ENCODE data around the gene CACNG4. TPM values are rescaled to one million over a fixed set of nuclear protein-coding genes. Genes with fewer than 3 reads are reported as not detected.

Gene CACNG4
- total RNA-seq, 3 donors from 2014 or later = 0.07 to 0.47 (median 0.26) TPM

DNA sequence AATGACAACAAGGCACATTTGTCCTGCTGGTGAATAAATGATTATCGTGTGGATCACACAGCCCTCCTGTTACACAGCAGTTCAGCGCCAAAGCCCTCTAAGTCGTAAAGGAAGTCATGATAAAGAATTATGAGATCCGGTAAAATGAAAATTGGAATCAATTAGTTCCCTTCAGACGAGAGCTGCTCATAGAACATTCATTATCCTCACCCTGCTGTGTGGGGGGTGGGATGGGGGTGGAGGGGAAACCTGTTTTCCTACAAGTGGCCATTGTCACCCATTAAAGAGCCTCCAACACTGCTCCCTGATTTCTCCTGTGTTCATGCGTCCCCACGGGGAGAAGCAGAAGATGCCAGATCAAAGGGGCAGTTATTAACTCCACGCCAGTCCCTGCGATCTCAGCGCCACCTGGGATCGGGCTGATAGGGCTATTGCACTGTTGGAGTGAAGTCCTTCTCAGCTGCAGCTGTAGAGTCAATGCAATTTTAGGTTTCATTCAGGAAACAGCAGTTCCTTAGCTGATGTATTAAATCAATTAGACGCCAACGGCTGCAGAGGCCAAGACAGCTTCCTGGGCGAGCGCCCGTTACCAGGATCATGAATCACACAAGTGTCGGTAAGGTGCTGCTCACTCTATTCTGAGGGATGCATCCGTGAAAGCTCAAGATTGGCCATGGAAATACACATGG, 19.2 kb upstream of the CACNG4 start:
- intact Hi-C loops (cut with DNase I, micrococcal nuclease) = no loop called here
- TF ChIP-seq, protein P1, sequence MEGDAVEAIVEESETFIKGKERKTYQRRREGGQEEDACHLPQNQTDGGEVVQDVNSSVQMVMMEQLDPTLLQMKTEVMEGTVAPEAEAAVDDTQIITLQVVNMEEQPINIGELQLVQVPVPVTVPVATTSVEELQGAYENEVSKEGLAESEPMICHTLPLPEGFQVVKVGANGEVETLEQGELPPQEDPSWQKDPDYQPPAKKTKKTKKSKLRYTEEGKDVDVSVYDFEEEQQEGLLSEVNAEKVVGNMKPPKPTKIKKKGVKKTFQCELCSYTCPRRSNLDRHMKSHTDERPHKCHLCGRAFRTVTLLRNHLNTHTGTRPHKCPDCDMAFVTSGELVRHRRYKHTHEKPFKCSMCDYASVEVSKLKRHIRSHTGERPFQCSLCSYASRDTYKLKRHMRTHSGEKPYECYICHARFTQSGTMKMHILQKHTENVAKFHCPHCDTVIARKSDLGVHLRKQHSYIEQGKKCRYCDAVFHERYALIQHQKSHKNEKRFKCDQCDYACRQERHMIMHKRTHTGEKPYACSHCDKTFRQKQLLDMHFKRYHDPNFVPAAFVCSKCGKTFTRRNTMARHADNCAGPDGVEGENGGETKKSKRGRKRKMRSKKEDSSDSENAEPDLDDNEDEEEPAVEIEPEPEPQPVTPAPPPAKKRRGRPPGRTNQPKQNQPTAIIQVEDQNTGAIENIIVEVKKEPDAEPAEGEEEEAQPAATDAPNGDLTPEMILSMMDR (IDR thresholded peaks at IDR 0.05) = no peak
- H3K9me3 ChIP-seq = no peaks in the 10 kb centered on the region
- no peaks in the 10 kb centered on the region for H3K36me3 ChIP-seq (ENCODE audit: low read depth)
- H3K4me1 ChIP-seq (ENCODE audit: low read depth) = no peaks in the 10 kb centered on the region
- DNase-seq = no peak
- H3K4me3 ChIP-seq = no peak overlapping the region
- ATAC-seq = no peak

DNA sequence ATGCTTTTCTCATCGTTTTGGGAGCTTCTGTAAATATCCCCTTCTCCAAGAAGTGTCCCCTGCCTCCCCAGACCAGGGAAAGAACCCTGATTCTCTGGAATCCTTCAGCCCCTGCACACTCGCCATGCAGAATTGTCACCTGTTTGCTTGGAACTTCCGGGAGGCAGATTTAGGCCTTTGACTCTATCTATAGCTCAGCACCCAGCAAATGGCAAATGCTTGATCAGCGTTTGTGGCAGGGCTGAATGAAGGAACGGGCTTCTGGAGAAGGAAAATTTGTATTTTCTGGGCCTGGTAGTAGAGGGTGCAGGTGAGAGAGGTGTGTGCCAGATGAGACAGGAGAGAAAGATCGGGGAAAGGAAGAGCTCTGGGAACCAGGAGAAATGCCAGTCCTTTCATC, 18.3 kb upstream of the CACNG4 start:
- Histone ChIP-seq H3K4me3 (no peak overlapping the region), H3K9me3 (no peaks in the 10 kb centered on the region), H3K36me3 (ENCODE audit: low read depth) (no peaks in the 10 kb centered on the region), H3K4me1 (ENCODE audit: low read depth) (no peaks in the 10 kb centered on the region)
- intact Hi-C loops (cut with DNase I, micrococcal nuclease) = no loop called here
- TF ChIP-seq, protein P1 (IDR thresholded peaks at IDR 0.05) = no peak
- ATAC-seq = no peak
- DNase-seq = no peak

DNA sequence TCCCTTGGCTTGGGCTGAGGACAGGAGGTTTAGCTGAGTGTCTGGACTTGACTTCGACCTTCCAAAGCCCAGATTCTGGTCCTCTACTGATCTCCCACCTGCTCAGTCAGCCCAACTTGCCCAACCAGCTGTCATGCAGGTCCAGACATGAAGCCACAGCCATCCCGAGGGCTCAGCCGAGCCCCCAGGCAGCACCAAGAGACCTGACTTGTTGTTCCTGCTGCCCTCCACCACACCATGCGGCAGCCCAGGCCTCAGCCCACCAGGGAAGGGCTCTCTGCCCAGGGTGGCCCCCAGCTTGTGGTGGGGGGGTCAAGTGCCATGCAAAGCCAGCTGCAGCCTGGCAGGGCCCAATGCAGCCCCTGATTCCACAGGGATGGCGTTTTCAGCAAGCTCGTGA, 17.2 kb upstream of the CACNG4 start:
- Histone ChIP-seq H3K9me3 (no peaks in the 10 kb centered on the region), H3K4me1 (ENCODE audit: low read depth) (peaks cover 2% of the 10 kb centered on the region), H3K36me3 (ENCODE audit: low read depth) (no peaks in the 10 kb centered on the region), H3K4me3 (no peak overlapping the region)
- ATAC-seq (no peak), DNase-seq (no peak)
- TF ChIP-seq, protein P1 (IDR thresholded peaks at IDR 0.05) = no peak
- intact Hi-C loops (cut with DNase I, micrococcal nuclease) = no loop called here

DNA sequence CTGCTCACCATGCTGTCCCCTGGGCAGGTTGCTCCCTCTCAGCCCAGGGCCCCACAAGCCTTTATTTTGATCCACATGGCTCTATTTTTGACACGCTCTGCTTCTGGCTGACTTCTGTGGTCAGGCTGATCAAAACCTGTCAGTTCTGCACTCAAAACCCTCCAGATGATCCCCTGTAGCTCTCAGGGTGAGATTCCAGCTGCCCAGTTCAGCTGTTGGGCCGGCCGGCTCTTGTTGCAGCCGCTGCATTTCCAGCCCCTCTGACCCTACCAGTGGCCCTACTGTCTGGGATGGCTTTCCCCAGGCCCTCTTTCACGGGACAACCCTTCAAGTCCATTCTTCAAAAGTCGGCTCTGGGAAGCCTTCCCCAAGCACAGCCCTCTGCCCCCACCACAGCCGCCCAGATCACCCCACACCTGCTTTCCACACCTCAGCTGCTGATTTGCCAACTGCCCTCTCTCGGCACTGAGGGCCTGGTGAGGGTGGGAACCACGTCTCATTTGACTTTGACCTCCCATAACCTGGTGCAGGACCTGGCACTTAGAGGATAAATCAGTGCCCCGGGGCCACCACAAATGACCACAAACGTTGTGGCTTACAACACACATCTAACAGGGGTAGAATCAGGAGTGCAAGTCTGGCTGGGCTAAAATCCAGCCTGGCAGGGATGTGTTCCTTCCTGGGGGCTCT, 16.3 kb upstream of the CACNG4 start:
- no peak for ATAC-seq
- intact Hi-C loops (cut with DNase I, micrococcal nuclease) = no loop called here

DNA sequence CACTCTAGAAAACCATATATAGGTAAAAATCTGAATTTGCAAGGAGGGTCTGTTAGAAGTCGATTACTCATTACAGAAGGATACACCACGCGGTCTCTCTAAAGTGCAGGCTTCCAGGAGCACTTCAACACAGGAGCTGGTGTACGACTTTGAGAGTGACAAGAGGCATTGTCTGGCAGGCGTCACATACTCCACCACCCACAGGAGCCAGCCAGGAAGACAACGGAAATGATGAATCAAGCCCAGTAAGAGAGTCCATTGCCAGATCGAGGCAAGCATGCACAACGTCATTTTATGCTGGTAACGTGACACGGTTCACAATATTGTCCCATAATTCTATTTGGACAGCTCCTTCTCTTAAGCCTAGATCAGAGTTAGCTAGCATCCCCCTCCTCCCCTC, 15.0 kb upstream of the CACNG4 start:
- H3K4me1 ChIP-seq (ENCODE audit: low read depth) = peaks cover 2% of the 10 kb centered on the region
- H3K36me3 ChIP-seq (ENCODE audit: low read depth) = no peaks in the 10 kb centered on the region
- no peak for DNase-seq
- no peaks in the 10 kb centered on the region for H3K9me3 ChIP-seq
- ATAC-seq = no peak
- TF ChIP-seq, protein P1 (IDR thresholded peaks at IDR 0.05) = no peak
- no peak overlapping the region for H3K4me3 ChIP-seq
- intact Hi-C loops (cut with DNase I, micrococcal nuclease) = no loop called here

More for the DNA sequence above, 16.3 kb upstream of the CACNG4 start:
- Histone ChIP-seq H3K36me3 (ENCODE audit: low read depth) (no peaks in the 10 kb centered on the region), H3K4me1 (ENCODE audit: low read depth) (peaks cover 2% of the 10 kb centered on the region), H3K4me3 (no peak overlapping the region), H3K9me3 (no peaks in the 10 kb centered on the region)
- no peak for DNase-seq
- TF ChIP-seq, protein P1 (IDR thresholded peaks at IDR 0.05) = no peak

Measured in mucosa of descending colon (tissue), 3 donors.